Stimulated activated CD8-positive, alpha-beta memory T cell treated with anti-CD3 and anti-CD28 coated beads, Interleukin-2, amount 100 ng/mL, for 1 hour (primary cell): ENCODE measurements around the gene PEAK1.

ENCODE experiments used
- DNase-seq, 2 donors: peaks; one replicate each; pipeline ENCODE4 v3.0.0-alpha.2; 2020; ENCODE audit warnings: low read depth in 2 of 2

PEAK1 gene

GRCh38 chr15:77064063-77064462, 355.8 kb downstream of the PEAK1 start:
- DNase-seq, result no peak

GRCh38 chr15:77063249-77063648, 356.7 kb downstream of the PEAK1 start:
- DNase-seq, result no peak

- no peak for DNase-seq
Observed at GRCh38 chr15:77060546-77060945, 359.4 kb downstream of the PEAK1 start.

- DNase-seq, result no peak
Observed at GRCh38 chr15:77059786-77060361, 360.0 kb downstream of the PEAK1 start.

GRCh38 chr15:77058468-77058867, 361.4 kb downstream of the PEAK1 start:
- DNase-seq, result no peak

- no peak for DNase-seq
Observed at GRCh38 chr15:77057685-77058084, 362.2 kb downstream of the PEAK1 start.

- no peak for DNase-seq
Observed at GRCh38 chr15:77057072-77057471, 362.8 kb downstream of the PEAK1 start.

- no peak for DNase-seq
Observed at GRCh38 chr15:77053709-77054108, 366.2 kb downstream of the PEAK1 start.

GRCh38 chr15:77052556-77052955, 367.3 kb downstream of the PEAK1 start:
- no peak for DNase-seq
